ENCODE data around the gene CDON. TPM values are rescaled to one million over a fixed set of nuclear protein-coding genes. Genes with fewer than 3 reads are reported as not detected.

Gene CDON
- total and polyA plus RNA-seq, 2 donors (not counting 3 experiments of a cell fraction or from before 2014, with no cell fraction given) = 1.6 to 3.8 TPM

DNA sequence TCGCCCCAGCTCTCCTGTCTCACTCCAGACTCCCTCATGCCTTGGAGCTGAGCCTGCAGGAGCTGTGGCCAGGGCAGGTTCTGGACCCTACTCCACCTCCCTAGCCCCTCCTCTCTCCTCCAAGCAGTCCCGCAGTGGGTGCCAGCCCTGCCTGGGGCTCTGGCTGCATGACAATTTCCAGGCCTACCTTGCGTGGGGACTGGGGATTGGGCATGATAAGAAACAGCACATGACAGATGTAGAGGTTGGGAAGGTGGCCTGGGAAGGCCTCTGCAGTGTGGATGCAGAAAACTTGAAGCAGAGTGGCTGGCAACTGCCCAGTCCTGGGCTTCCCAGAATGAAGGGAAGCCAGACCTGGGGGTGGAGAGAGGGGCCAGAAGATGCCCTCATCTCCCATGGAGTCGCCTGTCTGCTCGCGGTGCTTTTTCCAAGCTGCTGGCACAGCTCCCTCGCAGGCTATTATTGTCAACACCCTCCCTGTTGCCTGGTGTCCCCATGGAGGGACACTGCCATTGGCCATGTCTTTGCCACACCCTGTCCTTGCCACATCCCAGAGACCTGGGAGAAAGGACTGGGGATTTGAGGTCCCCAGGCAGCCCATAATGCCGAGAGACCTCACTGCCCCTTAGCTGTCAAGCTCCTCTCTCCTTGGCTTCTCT lies 48.9 kb upstream of the CDON start:
- H3K9ac ChIP-seq (replicated peaks; ENCODE audit: extremely low read depth, insufficient read depth, low read length) = no peak overlapping the region
- ChIA-PET CTCF (no interaction called here), POLR2A (no interaction called here)
- no peak overlapping the region for H2AFZ ChIP-seq (ENCODE audit: low read depth, low read length)
- H3K9me1 ChIP-seq (replicated peaks; ENCODE audit: control insufficient read depth, extremely low read depth, insufficient read depth, low read length) = no peaks in the 10 kb centered on the region
- no peaks in the 10 kb centered on the region for H3K4me1 ChIP-seq (ENCODE audit: control insufficient read depth, extremely low read depth, insufficient read depth, low read length)
- TF ChIP-seq CTCF (IDR thresholded peaks at IDR 0.05; ENCODE audit: extremely low read depth in 1 of 2, insufficient read depth in 1 of 2, low read depth in 1 of 2, low read length in 2 of 2) (no peak), FOS (IDR thresholded peaks at IDR 0.05; ENCODE audit: borderline replicate concordance, insufficient read depth, low read length) (no peak), POLR2A (IDR thresholded peaks at IDR 0.05; ENCODE audit: low read depth, low read length) (no peak), JUN (IDR thresholded peaks at IDR 0.05; ENCODE audit: borderline replicate concordance, insufficient read depth, insufficient read length, low read depth) (no peak), MYC (IDR thresholded peaks at IDR 0.05; ENCODE audit: low read depth, low read length) (no peak)
- no peaks in the 10 kb centered on the region for H3K9me3 ChIP-seq (replicated peaks; ENCODE audit: control insufficient read depth, insufficient read depth, low read length)
- H3K4me2 ChIP-seq (ENCODE audit: insufficient read depth, low read length) = no peak overlapping the region
- H3K27ac ChIP-seq (ENCODE audit: insufficient read depth, low read depth, low read length) = no peak overlapping the region
- no peak for FAIRE-seq
- H3K36me3 ChIP-seq (ENCODE audit: control insufficient read depth in 2 of 2, extremely low read depth in 1 of 2, insufficient read depth in 2 of 2, low read length in 2 of 2) = no peaks in the 10 kb centered on the region
- no peaks in the 10 kb centered on the region for H4K20me1 ChIP-seq (replicated peaks; ENCODE audit: control insufficient read depth, extremely low read depth, insufficient read depth, low read length)
- no peaks in the 10 kb centered on the region for H3K27me3 ChIP-seq (ENCODE audit: control insufficient read depth in 2 of 2, insufficient read depth in 2 of 2, low read length in 2 of 2)
- DNase-seq (ENCODE audit: low read depth, low spot score) = no peak
- no peak overlapping the region for H3K4me3 ChIP-seq (replicated peaks in 1 of 3; ENCODE audit: insufficient read depth in 1 of 3, low read depth in 1 of 3, low read length in 3 of 3)
- BruUV-seq (replicated peaks) = no TSS peak
- dilution Hi-C loops (cut with MboI; ENCODE audit: extremely low pct_ligation_motif_present, low sequenced_read_pairs) = no loop called here
- no peaks in the 10 kb centered on the region for H3K79me2 ChIP-seq (ENCODE audit: control insufficient read depth, insufficient read depth, low read length)
- intact Hi-C loops (cut with micrococcal nuclease) = no loop called here
